Esophagus mucosa (tissue), 1 donor: ENCODE measurements around the gene CRAT. TPM values are rescaled to one million over a fixed set of nuclear protein-coding genes. Genes with fewer than 3 reads are reported as not detected.
A peak's percentile ranks its signal among the peaks of the same experiment; 100 is the strongest.

Source experiments
- ATAC-seq: fragments of 200-7000 bp; cut with Tn5 transposase; one replicate; pipeline ENCODE4 v1.9.1; 2020
- total RNA-seq: library from RNA; stranded (reverse); gene quantifications from one replicate; pipeline ENCODE4 v1.2.4, GENCODE V29; 2023
- donor health status: DM: yes; HTN: yes; CAD: no.

Gene CRAT
- total RNA-seq, 1 donor from 2014 or later, result 33.4 TPM

DNA sequence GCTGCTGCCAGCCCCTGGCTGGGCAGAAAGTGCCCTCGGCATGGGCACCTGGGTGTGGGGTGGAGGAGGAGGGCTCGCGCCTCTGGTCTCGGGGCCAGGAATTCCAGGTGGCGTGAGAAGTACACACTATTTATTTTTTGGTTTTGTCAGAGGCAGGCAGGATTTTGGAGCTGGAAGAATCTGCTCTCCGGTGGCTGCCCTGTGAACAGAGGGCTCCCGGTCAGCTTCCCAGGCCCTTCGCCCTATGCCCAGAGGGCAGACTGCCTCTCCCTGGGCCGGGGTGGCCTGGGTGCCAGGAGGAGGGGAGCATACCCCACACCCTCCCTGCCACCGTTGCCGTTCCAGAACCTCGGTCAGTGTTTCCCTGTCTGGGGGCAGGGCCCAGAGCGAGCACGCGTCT lies 21.3 kb downstream of the CRAT start:
- ATAC-seq, result no peak

DNA sequence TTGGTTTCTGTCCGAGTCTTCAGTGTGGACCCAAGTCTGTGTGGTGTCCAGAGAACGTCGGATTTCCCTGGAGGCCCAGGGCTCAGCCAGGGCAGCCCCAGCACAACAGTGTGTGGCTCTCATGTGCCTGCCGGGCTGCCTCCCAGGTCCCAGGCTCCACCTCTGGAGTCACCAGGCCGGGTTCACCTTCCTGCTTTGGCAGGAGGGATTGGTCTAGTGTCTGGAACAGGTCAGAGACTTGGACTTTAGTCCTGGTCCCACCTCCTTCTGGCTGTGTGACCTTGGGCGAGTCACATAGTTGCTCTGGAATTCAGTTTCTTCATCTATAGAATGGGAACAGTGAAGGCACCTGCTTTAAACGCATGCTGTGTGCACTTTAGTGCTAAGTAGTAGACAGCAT lies 26.5 kb downstream of the CRAT start:
- no peak for ATAC-seq

DNA sequence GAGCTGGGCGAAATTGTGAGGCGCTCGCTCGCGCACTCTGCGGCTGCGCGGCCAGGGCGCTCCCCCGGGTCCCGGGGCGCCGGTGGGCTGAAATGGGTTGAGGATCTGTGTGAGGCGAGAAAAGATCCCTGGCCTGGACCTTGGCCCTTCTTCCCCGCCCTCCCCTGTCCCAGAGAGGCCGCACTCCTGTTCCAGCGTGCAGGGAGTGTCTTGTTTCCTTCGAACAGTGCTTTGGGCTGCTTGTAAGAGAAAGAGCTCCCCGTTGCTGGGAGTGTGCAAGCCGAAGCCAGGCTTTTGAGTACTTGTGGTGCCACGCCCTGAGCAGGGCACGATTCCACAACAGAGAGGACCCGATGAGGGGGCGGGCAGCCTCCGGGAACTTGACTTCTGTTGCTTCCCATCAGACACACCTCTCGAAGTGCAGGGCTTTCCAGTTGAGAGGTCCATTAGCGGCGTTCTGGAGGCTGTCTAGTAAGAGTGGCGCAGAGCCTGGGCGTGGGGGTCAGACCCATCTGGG lies 29.1 kb downstream of the CRAT start:
- peak; percentile 2 for ATAC-seq

DNA sequence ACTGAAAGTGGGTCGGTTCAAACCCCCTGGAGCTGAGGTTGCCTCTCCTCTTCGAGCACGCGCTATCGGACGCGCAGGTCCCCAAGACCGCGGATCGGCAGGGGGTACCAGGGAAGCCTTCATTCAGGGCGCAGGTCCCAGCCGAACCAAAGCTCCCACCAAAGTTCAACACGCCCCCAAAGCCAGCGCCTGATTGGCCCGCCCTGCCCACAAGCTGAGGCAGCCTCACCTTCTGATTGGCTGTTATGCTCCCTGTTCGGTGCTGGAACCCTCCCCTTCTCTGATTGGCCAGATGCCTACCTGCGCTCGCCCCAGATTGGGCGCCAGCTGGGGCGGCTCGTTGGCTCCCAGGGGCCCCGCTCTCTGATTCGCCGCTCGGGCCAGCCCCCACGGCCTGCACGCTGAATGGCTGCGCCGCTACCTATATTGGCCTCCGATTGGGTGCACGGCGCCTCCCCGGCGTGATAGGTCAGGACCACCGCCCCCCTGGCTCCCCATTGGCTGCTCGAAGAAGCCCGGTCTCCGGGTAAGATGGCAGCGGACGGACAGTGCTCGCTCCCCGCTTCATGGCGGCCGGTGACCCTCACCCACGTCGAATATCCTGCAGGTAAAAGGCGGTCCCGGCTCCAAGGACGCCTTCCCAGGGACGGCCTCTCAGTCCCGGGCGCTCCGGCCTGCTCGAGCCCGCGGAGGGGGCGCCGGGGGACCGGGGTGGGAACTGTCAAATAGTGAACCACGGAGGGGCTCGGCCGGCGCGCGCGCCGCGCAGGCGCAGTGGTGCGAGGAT lies 29.8 kb downstream of the CRAT start, which contains the start of gene DOLPP1:
Gene DOLPP1 (plus strand): TSS at position 511 of the 787 bp plus-strand sequence. CDS start 21 bp downstream, at position 532.
- peak; percentile 97 for ATAC-seq

DNA sequence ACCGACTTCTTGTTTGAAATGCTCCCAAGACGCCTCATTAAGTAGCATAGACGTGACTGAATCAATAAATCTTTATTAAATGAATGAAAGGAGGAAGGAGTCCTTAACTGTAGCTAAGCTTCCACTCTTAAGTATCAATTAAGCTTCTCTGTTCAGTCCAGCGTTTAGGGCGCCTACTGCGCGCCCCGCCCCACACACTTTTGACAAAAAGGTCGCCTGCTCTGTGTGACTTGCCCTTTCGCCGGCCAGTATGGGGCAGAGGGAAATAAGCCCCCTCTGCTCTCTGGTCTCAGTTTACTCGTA lies 30.3 kb downstream of the CRAT start:
- ATAC-seq, result no peak

DNA sequence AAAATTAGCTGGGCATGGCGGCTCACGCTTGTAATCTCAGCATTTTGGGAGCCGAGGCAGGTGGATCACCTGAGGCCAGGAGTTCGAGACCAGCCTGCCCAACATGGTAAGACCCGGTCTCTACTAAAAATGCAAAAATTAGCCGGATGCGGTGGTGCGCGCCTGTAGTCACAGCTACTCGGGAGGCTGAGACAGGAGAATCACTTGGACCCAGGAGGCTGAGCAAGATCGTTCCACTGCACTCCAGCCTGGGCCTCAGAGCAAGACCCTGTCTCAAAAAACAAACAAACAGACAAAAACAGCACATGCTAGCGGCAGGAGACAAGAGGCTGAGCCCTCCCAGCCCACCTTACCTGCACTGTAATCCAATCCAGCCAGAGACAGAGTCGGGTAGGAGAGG lies 30.8 kb downstream of the CRAT start:
- ATAC-seq, result no peak

DNA sequence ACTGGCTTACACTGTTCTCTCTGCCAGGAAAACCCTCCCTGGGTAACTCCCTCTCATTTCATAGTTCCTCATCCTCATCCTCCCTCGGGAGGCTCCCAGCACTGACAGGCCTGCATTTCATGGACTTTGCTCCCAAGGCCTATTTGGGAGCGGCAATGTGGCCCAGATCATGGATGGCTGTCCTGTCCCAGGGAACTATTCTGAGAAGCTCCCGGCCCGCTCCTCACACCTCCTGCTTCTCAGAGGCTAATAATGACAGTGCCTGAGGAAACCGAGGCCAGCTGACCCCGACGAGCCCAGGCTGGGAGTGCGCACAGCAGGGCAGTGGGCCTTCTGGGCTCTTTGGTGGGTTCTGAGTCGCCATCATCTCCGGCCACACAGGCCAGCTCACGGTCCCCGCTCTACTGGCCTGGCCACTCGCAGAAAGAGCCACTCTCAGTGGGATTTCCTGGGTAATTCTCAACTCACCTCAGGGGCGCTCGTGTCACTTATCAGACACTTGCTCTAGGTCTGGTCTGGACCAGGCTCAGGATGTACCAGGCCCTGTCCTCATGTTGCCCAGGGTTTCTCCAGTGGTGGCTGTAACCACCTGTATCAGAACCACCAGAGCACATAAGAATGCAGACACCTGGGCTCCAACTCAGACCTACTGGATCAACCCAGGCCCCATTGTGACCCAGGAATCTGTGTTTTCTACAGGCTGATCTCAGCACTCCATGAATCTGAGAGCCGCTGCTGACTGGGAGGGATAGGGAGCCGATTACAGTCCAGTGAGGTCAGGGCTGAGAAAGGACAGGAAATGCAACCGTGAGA lies 31.7 kb downstream of the CRAT start:
- no peak for ATAC-seq

DNA sequence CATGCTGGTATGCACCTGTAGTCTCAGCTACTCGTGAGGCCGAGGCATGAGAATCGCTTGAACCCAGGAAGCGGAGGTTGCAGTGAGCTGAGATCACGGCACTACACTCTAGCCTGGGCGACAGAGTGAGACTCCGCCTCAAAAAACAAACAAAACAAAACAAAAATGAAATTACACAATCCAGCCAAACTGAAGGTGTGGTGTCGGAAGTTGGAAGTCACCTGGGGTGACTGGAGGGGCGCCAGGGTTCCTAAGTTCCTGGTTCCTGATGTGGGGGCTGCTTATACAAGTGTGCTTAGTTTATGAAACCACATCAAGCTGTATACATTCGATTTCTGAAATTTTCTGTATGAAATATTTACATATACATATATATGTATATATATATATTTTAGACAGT lies 33.4 kb downstream of the CRAT start:
- ATAC-seq, result no peak

DNA sequence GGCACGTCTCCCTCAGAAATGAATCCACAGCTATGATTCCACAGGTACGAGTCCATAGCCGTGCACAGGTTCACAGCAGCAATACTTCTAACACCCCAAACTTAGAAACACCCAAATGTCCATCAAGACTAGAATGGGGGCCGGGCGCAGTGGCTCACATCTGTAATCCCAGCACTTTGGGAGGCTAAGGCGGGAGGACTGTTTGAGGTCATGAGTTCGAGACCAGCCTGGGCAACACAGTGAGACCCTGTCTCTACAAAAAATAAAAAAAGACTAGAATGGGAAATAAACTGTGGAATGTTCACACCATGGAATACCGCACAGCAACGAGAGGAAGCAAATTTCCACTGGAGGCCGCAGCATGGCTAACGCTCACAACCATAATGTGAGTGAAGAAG lies 34.0 kb downstream of the CRAT start:
- ATAC-seq, result no peak

DNA sequence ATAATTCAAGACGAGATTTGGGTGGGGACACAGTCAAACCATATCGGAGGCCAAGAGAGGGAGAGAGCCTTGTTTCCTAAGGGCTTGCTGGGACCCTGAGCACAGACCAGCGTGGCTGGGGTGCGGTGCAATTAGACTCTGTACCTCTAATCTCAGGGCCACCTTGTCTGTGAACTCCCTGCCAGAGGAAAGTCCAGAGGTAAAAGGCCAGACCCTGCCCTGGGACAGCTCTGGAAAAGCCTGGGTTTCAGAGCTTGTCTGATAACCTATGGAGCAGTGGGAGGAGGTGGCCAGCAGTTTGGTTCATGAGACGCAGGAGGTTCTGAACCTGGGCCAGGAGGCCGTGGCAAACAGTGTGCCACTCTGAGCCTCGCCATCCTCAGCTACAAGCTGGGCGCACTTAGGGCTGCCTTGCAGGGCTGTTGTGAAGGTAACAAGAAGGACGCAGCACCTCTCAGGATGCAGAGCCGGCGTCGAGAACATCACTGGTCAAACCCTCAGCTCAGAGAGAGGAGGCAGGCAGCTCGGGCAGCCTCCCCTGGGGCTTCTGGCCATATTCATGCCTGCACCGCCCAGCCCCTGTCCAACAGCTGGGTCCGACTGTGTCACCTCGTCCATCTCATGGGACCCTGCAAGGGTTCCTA lies 34.5 kb downstream of the CRAT start:
- no peak for ATAC-seq

DNA sequence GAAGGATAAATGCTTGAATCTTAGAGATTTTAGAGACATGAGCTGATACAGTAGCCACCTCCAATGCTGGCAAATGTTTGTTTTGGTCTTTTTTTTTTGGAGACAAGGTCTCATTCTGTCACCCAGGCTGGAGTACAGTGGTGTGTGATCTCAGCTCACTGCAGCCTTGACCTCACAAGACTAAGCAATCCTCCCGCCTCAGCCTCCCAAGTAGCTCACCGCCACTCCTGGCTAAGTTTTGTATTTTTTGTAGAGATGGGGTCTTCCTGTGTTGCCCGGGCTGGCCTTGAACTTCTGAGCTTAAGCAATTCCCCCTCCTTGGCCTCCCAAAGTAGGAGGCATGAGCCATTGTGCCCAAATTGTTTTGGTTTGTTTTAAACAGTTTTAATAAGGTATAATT lies 36.5 kb downstream of the CRAT start:
- ATAC-seq, result no peak

DNA sequence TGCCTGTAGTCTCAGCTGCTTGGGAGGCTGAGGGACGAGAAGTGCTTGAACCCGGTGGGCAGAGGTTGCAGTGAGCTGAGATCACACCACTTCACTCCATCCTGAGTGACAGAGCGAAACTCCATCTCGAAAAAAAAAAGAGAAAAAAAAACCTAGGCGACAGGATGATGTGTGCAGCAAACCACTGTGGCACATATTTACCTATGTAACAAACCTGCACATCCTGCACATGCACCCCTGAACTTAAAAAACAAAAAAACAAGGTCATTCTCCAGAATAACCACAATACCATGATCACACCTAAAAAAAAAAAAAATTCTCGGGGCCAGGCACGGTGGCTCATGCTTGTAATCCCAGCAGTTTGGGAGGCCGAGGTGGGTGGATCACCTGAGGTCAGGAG lies 37.2 kb downstream of the CRAT start:
- no peak for ATAC-seq

DNA sequence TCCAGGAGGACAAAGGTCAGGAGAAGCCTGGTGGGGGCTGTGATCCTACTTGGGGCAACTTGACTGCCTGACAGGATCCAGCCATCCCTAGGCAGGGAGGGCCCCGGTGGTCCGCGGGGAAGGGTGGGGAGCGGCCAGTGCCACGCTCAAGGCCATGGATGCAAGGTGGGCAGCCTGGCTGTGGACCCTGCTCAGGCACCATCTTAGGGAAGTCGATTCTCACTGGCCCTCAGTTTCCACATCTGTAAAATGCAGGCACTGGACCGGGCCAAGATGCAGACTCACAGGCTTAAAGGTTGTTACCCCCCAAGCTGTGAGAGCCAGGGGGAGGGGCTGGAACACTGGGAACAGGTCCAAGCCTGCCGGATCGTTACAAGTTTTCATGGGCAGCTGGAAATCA lies 38.4 kb downstream of the CRAT start:
- ATAC-seq, result no peak

DNA sequence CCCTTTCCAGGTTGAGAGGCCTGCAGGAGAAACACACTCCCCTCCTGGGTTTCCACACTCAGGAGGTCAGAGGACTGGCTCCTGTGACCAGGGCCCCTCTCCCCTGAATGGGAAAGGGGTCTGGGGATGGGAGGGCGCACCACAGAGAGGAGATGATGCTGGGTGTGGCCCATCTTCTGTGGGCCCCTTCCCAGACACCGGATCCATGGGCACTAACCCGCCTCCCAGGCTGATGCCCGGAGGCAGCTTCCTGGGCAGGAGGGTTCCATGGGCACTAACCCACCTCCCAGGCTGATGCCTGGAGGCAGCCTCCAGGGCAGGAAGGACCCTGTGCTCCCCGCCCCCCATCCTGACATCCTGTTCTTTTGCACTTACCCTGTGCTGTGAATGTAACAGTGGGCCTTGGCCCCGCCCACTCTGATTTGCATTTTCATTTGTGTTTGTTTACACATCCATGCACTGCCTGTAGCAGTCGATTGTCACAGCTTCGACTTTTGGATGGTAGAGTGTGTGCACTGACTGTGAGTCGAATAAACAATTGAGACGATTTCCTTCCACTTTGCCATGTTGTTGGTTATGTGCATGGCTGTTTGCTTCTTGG lies 39.0 kb downstream of the CRAT start:
- ATAC-seq, result no peak

DNA sequence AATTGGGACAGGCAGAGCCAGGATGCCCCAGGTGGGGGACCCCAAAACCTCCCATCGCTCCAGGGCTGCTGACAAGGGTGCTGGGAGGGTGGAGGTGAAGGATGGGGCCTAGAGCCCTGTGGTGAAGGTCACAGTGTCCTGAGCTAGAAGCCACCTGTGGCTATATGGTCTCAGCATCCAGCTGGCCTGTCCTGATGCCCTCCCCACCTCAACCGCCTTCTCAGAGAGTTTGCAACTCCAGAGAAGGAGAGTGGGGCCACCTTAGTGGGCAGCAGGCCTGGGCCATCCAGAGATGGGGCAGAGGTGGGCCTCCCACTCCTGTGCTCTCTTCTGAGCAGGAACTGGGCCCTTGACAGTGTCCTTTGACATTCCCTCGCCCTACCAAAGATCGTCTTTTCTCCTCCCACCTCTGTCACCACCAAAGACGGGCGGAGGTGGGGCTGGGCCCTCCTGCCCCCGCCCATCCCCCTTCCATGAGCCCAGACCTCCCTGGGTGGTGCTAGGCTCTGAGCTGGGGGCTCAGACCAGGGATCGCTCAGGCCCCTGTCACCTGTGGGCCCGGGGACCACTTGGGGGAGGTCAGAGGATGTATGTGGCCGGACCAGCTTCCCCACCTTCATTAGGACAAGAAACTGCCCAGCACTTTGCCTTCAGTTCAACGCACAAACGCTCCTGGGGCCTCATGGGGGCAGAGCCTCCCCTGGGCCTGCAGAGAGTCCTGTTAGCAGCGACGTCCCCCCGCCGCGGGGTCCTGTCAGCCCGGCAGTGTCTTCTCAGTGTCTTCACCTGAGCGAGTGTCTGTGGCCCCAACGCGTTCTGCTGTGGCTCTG lies 39.7 kb downstream of the CRAT start:
- no peak for ATAC-seq

DNA sequence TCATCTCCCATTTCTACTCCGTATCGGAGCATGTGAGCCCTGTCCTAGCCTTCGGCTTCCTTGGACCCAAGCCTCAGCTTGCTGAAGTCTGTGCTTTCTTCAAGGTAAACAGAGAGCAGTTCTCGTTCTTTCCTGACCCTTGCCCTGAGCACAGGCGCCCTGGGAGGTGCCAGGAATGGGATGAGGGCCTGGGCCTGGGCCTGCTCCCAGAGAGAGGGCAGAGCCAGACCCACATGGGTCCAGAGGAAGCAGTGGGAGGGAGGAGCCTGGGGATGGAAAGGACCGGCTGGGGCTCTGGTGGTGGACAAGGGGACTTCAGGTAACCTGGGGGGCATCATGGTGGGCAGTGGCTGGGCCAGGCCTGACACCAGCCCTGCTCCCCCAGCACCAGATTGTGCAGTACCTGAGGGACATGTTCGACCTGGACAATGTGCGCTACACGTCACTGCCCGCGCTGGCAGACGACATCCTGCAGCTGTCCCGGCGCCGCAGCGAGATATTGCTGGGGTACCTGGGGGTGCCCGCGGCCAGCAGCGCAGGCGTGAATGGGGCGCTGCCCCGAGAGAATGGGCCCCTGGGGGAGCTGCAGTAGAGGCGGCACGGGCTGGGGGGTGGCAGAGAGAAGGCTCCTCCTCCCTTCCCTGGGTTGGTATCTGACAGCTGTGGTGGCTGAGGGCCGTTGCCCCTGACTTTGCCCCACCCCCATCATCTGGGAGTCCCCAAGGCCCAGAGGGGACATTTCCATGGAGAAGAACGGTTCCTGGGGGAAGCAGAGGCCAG lies 40.5 kb downstream of the CRAT start:
- ATAC-seq, result peak; percentile 9

DNA sequence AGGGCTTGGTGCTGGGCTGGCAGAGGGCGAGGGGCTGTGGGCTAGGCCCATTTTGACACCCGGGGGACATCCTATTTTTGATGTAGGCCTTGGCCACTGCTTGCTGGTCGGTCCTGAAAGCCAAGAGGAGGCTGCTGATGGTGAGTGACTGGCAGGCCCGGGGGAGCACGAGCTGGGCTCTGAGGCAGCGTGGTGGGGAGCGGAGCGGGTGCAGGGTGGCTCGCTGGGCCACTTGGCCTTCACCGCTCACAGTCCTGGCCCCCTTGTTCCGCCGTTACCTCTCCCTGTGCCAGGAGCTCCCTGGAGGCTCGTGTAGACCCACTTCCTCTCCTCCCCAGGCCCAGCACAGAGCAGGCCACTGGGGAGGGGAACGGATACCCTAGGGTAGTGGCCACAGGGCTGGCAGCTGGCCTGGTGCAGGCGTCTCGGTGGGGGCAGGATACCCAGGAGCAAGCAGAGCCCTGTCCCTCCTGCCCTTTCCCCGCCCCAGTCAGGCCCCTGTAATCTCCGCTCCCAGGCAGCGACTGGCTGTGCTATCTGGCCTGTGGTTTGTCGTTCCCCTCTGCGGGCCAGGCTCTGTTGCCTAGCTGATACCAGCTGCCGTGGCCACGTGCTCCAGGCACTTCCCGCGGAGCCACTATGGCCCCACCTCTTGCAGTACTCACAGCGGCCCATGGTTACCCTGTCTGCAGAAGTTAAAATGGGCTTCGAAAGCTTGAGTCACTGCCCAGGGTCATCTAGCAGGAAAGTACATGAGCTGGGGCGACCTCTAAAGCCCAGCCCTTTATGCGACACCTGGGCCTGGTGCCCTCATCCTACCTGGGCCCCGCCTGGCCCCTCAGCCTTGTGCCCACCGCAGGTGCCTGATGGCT lies 41.4 kb downstream of the CRAT start:
- peak; percentile 65 for ATAC-seq

DNA sequence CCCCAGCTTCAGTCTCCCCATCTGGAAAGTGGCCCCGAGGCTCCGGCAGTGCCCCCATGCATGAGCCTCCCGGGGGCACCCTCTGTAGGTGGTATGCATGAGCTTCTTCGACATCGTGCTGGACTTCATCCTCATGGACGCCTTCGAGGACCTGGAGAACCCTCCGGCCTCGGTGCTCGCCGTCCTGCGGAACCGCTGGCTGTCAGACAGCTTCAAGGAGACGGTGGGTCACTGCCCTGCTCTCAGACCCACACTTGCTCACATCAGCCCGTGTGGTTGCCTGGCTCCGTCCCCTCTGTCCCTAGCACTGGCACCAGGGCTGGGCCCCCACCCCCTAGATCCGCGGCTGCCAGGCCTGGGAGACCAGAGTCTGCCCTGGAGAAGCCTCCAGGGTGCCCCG lies 42.5 kb downstream of the CRAT start:
- ATAC-seq, result no peak

DNA sequence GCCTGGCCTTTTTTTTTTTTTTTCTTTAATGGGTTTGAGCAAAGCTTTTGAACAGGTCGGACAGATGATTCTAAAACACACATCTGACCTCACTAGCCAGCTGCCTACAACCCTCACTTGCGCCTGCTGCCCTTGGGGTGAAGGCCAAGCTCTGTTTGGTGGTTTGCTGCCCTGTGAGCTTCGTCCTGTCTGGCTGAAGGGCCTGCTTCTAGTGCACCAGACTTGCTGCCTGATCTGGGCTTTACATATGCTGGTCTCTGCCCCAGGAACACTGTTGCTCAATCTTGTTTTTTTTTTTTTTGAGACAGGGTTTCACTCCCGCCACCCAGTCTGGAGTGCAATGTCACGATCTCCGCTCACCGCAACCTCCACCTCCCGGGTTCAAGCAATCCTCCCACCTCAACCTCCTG lies 46.1 kb downstream of the CRAT start:
- ATAC-seq, result no peak

DNA sequence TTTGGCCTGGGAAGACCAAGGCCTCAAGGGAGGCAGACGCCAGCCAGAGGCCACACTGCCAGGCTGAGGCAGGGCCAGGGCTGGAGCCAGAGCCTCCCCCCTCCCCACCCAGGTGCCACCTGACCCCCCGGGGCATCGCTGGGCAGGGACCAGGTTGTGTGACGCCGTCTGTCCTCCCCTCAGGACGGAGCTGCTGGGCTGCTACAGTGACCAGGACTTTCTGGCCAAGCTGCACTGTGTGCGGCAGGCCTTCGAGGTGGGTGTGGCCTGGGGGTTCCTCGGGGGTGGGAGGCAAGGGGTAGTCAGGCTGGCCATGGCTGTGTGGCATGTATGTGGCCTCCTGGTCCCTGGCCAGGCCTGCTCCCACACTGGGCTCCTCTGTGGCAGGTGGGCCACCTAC lies 47.5 kb downstream of the CRAT start:
- ATAC-seq, result peak; percentile 17
